Activated CD4-positive, alpha-beta T cell treated with anti-CD3 and anti-CD28 coated beads for 48 hours (primary cell): ENCODE data around the gene TAF3.
A peak's percentile ranks its signal among the peaks of the same experiment; 100 is the strongest.
"Not testable (repeated sequence)": the region's sequence is repeated elsewhere in the genome, so short reads cannot be mapped to it uniquely, and the experiment has no call there.

Source experiments
- DNase-seq: peaks from one replicate; pipeline ENCODE4 v3.0.0-alpha.2; 2020

The TAF3 gene

DNA sequence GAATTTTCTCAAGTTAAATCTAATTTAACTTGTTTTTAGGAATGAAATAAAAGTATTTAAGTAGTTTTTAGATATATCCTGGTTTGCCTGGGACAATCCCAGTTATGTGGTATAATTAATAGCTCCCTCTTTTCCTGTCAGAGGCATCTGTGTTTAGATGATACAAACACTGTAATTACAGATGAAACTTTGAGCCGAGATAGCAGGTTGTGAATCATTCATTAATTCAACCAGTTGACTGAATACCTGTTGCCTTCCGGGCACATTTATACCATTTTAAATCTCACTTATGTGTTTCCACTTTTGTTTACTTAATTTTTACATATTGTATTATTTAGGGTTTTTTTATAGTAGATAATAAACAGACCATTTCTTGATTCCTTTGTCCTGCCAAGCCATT, 154.1 kb downstream of the TAF3 start:
- no peak for DNase-seq

DNA sequence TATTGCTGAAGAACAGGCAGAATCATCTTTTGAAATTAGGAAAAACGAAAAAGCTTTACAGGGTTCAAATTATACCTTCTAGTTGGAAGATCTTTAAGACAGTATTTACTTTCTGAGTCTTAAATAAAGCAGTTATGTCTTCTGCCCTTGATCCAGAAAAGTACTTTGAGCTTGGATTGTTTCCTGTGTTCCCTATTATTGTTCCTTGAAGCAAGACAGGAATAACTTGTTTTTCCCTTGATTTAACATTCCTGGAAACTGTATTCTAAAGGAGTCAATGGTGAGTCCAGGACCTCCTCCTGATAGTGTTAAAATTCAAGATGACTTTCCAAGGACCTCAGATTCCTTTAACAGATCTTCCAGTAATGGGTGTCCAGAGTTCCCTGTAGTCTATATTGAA, 161.9 kb downstream of the TAF3 start:
- DNase-seq = no peak

DNA sequence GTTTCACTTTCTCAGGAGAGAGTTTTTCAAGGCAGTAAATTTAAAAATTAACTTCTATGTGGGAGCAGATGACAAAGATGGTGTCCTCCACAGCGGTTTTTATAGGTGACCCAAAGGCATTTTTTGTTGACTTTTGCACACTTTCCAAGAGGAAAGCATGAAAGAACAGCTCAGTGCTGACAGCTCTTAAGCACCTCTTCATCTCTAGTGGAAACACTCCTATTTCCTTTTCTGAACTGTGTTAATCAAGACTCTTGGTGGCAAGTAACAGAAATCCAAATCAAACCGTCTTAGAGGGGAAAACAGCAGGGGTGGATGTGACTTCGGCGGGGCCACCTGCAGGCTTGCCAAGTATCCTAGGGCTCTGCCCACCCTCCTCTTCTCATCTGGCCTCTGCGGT, 164.4 kb downstream of the TAF3 start:
- no peak for DNase-seq

DNA sequence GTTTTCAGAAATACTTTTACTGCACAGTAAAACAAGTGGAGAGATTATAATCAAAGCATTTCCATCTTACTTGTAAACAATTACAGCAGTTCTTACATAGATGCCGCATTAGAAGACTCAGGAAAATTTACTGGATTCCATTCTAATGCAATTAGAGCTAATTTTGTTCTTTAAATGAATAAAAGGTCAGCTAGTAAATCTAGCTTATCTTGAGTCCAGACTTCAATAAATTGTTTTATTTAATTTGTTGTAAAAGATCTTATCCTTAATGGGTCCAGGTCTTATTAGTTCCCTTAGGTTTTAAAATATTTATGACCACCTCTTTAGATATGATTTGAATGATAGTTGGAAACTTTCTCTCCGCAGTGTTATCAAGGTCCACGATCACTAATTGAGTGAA, 166.0 kb downstream of the TAF3 start:
- DNase-seq = no peak

DNA sequence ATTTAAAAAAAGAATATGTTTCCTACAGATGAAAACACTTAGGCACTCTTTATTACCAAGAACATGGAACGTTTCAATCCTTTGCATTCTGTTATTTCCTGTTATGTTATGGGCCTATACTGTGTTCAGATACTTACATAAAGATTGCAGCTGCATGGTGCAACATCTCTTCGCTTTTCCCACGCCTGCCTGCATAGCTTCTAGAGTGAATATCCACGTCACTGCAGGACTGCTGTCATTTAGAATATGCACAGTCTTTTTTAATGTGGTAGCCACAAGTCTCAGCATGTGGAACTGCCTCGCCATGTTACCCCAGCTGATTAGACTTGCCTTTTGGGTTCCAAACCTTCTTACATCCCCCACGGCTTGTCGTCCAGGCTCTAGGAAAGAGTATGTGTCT, 166.6 kb downstream of the TAF3 start:
- DNase-seq = no peak

DNA sequence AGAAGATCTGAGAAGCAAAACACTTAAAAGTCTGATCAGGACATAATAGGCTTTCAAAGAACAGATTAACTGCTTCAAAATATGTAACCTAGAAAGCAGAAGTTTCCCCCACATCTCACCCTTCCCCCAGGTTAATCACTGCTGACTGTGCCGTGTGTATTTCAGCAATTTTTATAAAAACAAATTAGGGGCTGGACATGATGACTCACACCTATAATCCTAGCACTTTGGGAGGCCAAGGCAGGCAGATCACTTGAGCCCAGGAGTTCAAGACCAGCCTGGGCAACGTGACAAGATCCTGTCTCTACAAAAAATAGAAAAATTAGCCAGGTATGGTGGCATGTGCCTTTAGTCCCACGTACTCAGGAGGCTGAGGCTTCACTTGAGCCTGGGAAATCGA, 168.5 kb downstream of the TAF3 start:
- no peak for DNase-seq

DNA sequence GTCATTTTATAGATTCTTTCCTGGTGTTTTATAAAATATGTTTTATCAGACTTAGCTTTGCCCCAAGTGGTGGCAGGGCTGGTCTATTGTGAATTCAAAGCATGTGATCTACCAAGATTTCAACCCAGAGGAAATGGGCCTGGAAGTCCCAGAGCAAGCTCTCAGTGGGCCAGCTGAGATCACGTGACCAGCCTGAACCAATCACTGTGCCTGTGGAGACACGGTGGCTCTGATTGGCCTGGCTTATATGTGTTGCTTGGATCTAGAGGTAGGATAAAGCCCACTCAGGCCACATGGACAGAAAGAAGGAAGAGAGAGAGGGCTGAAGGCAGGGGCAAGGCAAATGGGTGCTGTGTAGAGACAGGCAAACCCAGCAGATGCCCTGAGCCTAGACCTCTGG, 170.7 kb downstream of the TAF3 start:
- DNase-seq = no peak

DNA sequence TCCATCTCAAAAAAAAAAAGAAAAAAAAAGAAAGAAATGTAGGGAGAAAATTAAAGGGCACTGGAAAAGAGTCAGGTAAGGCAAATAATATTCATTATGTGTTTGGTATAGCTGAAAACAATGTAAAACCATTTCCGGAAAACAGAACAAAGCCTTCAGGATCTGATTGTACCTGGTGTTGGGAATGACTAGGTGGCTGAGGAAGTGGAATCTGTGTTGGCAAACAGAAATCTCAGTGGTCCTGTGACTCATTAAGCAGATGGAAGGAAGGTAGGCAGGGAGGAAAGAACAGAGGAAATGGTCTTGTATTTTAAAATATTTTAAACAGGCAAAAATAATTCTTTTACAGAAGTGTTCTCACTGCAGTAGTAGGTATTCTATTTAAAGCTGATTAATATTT, 180.5 kb downstream of the TAF3 start:
- DNase-seq = no peak

DNA sequence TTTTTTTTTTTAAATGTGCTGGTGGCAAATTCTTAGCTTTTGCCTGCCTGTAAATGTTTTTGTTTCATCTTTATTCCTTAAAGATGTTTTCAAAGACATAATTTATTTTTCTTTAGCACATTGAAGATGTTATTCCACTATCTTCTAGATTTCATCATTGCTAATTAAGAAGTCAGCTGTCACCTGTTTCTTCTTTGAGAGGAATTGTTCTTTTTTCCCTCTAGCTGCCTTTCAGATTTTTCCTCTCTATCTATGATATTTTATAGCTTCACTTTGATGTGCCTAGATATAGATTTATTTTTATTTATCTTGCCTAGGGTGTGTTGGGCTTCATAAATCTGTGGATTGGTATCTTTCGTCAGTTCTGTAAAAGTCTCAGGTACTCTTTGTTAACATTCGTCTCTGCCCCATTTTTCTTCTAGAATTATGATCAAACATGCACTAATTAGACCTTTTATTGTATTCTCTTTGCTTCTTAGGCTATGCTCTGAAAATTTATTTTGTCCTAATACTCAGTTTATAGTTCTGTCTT, 186.2 kb downstream of the TAF3 start:
- no peak for DNase-seq

DNA sequence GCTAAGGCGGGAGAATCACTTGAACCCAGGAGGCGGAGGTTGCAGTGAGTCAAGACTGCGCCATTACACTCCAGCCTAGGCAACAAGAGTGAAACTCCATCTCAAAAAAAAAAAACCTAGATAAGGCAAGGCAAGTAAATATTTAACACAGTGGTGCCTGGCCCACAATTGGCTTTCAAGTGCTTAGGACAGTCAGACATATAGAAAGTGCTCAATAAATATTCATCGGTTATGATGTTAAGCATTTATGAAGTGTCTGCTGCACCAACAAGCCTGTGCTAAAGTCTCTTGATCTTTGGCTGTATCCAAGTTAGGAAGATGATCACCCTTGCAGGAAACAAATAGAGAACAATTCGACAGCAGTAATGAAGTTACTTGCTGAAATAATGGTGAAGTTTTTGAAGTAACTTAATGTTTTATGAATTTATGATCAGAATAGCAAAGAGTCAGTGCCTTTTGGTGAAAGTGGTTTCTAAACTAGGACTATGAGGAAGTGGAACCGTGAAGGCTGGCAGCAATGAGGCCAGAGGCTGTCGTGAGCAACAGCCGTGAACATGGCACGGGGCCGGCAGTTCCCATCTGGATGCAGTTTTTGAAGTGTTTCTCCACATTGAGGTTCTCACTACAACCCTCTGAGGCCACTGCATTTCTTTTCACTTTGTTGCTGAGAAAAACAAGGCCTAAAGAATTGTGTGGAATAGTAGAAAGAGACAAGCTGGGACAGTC, 188.1 kb downstream of the TAF3 start:
- no peak for DNase-seq

DNA sequence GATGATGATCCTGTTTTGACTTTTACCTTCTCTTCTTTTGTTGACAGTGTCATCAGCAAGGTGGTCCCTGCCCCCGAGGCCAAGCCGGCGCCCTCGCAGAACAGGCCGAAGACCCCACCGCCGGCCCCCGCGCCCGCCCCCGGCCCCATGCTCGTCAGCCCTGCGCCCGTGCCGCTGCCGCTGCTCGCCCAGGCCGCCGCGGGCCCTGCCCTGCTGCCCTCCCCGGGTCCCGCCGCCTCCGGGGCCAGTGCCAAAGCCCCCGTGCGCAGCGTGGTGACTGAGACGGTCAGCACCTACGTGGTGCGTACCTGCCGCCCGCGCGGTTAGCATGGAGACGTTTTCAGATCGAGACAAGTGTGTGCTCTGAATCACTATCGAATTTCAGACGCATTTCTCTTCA, 190.7 kb downstream of the TAF3 start:
- no peak for DNase-seq

DNA sequence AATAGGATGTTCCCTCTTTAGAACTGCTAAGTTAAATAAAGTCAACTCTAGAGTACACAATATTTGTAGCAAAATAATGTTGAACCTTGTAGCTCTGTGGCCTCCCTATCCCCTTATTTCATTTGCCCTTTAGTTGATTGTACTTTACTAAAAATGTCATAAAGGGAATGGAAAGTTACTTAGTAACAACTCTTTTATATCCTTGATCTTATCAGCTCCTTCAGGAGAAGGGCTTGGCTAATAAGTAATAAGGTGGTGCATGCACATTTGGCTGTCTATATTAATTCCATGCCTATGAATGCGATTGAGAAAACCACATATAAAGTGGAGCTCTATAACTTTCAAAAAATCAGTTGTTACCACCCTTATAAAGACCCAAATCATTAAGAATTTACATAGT, 194.7 kb downstream of the TAF3 start:
- DNase-seq = no peak

DNA sequence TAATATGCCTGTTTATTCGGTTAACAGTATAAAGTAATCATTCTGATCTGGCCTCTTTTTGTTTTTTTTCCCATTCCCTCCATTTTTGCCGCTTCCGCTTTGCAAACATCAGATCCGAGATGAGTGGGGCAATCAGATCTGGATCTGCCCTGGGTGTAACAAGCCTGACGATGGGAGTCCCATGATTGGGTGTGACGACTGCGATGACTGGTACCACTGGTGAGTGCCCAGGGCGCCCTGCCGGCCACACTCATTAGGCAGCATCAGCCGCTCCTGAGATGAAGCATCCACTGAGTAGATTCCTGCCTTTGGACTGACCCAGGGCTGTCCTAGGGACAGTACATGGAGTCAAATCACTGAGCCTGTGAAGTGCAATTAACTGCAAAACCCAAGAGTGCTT, 195.3 kb downstream of the TAF3 start:
- no peak for DNase-seq

DNA sequence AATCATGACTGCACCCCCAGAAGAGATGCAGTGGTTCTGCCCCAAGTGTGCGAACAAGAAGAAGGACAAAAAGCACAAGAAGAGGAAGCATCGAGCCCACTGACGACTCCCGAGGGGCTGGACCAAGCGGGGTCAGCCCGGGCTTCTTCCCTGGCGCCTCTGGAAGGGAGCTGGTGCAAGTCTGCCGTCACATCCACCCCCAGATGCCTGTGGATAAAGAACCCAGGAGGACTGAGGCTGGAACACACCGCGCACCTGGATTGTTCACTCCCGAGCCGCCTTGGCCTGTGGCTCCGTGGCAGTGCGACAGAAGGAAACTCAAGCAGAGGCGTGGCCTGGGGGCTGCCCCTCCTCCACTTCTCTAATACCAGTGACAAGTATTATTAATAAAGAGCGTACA, 196.3 kb downstream of the TAF3 start:
- DNase-seq = no peak

DNA sequence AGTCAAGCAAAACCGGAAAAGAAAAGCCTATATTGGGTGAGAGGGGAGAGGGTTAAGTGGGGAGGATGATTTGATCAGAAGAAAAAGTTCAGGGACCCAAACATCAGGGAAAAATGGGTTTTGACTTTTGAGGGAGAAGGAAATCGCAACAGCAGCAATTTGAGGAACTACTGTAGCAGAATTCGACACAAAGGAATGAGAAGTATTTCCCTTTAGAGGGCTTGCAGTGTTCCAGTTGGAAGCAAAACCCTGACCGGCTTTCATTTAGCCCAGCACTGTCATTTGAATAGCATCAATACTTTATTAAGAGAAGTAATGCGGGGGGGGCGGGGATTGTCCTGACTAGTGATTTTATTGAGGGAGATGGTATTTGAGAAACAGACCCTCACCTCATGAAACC, 199.0 kb downstream of the TAF3 start:
- DNase-seq = no peak

DNA sequence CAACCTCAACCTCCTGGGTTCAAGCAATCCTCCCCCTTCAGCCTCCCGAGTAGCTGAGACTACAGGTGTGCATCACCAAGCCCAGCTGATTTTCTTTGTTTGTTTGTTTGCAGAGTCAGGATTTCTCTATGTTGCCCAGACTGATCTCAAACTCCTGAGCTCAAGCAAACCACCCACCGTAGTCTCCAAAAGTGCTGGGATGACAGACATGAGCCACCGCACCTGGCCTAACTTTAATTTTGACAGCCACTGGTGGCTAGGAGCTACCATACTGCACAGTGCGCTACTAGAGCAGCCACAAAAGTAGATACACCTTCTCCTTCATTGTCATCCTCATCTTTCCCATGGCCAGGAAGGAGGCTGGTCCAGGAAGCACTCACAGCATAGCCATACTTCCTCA, 205.0 kb downstream of the TAF3 start:
- no peak for DNase-seq

DNA sequence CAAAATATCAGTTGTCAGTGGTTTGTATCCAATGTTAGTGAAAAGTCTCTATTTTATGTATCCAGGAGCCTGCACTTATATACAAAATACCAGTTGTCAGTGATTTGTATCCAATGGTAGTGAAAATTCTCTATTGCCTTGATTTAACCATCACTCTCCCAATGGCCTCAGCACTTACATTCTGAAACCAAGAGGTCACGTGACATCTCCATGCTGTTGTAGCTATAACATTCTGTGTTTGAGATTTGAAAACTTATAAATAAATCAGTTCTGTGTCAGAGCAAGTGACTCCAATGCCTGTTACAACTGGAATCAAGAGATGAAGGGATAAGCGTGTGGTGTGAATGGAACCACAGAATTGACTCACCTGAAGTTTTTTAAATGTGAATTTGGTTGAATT, 205.5 kb downstream of the TAF3 start:
- no peak for DNase-seq

DNA sequence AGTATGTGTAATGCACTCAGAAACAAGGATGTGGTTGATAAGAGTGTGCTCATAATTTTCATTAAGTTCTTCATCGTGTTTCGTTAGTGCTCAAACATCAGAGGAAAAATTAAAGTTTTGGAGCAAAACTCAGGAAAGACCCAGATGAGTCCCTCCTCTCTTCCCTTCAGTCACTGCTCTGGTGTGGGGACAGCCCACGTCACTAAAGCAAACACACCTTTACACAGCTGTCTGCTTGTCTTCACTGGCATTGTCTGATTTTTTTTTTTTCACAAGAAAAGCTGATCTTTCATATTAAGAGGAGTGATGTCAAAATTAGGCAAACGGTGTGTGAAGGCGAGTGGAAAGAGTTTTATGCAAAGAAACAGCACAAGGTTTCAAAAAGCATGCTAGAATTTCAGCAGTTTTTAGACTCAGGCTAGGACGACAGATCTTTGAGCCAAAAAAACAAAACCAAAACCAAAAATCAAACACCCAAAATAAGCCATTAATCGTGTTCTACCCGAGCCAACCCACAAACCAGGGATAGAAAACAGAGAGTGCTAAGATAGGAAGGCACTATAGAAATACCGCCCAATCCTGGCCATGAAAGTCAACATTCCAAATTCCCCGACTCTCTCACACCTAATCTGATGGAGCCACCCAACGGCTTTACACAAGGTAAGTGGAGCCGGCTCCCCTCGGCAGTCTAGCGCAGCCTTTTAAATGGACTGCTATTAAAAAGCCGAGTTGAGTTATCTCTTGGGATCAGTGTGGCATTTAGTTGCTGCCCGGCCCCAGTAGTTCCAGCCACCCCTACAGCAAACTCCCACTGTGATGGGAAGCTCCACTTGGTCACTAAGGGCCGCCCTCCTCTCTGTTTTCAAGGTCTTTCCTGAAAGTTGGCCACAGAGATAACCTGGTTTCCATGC, 208.3 kb downstream of the TAF3 start:
- DNase-seq = no peak

DNA sequence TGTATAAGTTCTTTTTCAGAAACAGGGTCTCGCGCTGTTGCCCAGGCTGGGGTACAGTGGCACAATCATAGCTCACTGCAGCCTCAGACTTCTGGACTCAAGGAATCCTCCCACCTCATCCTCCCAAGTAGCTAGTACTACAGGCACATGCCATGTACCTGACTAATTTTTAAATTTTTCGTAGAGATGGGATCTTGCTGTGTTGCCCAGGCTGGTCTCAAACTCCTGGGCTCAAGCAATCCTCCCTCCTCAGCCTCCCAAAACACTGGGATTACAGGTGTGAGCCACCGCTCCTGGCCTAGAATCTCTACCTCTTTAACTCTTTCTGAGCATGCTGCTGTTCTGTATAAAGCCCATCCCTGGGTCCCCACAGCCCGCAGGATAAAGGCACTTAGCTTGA, 212.9 kb downstream of the TAF3 start:
- not testable (repeated sequence) for DNase-seq

DNA sequence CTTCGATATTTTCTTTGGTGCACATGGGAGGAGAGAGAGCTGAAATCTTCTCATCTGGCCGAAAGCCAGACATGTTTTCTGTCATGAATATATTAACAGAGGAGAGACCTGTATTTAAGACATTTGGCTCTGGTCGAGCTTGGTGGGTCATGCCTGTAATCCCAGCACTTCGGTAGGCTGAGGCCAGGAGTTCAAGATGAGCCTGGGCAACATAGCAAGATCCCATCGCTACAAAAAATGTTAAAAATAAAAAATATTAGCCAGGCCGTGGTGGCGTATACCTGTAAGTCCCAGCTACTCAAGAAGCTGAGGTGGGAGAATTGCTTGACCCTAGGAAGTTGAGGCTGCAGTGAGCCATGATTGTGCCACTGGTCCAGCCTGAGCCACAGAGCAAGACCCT, 214.3 kb downstream of the TAF3 start:
- DNase-seq = no peak

DNA sequence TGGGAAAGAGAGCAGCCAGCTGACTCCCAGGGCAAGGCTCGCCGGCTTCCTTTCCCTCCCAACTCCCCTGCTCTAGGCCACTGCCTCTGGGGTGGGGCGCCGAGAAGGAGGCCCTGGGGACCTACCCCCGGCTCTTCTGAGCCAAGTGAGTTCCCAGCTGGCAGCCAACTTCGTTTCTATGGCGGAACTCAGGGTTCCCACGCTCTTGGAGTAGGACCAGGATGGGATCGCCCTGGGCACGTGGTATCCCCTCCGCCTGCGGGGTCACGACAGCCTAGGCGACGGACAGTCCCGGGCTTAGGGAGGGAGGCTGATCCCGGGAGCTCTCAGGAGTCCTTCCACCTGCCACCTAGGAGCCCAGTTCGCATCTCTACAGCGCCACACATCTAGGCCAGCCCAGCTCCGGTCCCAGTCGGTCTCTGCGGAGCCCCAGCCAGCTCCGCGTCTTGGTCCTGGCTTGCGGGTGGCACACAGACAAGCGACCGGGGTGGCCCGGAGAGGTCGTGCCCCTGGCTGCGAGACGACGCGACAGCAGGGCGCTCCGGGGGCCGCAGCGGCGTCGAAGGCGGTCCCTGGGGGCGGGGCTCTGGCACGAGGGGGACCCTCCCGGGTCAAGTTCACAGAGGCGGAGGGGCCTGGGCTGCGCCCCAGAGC, 215.6 kb downstream of the TAF3 start:
- peak; percentile 15 for DNase-seq

DNA sequence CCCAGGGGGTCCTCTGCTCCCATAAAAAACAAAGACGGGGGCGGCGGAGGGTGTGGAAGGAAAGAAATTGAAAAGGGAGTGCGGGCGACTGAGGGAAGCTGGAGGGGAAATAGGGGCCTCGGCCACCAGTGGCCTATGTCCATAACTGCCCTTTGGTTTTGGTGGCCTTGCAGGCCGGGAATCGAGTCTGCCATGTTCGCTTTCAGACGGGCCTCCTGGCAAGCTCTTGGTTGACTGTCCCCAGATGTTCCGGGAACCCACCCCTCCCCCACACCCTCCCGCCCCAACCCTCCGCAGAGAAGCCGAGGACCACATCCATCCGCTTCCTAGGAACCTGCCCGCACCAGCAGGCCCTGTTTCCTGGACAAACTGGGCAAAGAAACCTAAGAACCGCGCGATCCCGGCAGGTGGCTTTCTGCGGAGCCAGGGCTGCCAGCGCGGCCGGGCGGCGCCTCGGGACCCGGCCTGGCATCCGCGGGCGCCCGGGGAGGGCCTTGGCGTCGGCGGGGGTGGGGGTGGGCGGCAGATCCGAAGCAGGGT, 216.2 kb downstream of the TAF3 start:
- DNase-seq = peak; percentile 27

DNA sequence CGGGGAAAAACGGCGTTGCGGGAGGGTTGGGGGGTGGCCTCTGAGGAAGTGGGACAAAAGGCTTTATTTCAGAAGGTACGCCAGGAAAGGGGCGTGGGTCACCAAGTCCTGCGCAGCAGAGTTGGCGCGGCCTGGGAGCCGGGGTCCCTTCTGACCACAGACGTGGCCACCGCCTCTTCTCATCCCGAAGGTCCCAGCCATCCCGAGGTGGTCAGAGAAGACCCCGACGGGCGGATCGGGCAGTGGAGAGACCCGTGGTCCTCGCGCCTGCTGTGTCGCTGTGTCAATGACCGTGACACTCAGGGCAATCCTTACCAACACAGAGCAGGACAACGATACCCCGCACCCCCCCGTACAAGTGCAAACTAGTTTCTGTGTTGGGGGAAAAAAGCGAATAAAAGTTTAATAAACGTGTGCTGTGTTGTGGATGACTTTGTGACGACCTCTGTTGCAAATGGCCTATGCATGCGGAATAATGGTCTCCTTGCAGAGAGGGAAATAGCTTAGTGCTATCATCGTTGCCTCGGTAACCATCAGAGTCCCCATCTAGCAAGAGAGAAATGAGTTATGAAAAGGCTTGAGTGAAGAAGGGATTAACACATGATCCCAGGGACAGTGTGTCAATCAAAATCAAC, 216.8 kb downstream of the TAF3 start:
- DNase-seq = peak; percentile 11
